Body of pancreas (tissue), 4 donors: ENCODE measurements around the gene MAPK6.

Experiments
- POLR2A ChIP-seq, 3 donors: fragments of 450-650 bp; IDR thresholded peaks; one replicate each; pipeline ENCODE4 v1.6.1; 2016; ENCODE audit warnings: antibody characterized with exemption in 3 of 3, mild to moderate bottlenecking in 2 of 3
- TF ChIP-seq, protein P1 (sequence below), 7 experiments: fragments of 450-650 bp in 4 of 7; fragments of 200-600 bp in 3 of 7; sonication (generic) in 3 of 7; IDR thresholded peaks; one replicate each; pipeline ENCODE4 v1.5.1; 2016 to 2019; ENCODE audit warnings: antibody characterized with exemption in 7 of 7

DNA sequence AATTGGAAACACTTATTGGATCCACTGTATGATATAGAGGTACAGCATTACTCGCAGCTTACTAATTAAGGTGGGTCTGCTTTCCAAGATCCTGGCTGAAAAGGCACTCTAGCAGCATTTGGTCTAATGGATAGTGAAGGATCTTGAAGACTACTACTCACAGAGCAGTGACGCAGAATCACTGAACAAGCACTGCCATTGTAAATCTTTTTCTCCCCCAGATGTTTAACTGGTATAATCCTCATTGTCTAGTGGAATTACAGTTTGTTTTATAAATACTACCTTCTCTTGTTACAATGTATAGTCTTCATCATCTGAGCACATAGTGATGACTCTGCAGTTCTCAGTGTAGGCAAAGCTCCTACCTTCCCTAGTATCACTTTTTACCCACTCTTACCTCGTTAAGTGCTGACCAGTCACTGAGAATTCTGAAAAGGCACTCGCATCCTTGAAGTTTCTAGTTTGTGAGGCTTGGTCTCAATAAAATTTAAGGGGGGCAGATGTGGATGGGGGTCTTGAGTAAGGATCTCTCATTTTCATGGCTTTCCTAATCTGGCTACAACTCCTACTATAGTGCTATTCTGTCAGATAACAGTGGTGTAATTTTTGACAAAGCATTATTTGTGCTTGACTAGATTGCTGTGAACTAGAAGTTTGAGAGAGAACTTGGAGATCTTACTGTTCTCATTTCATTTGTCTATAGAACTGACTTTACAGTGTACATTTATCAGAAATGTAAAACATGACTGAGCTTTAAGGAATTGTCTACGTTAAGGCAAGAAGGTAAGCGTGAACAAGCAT is 23.2 kb downstream of the MAPK6 start:
- TF ChIP-seq POLR2A (IDR thresholded peaks at IDR 0.05), result no peak
- TF ChIP-seq, protein P1, sequence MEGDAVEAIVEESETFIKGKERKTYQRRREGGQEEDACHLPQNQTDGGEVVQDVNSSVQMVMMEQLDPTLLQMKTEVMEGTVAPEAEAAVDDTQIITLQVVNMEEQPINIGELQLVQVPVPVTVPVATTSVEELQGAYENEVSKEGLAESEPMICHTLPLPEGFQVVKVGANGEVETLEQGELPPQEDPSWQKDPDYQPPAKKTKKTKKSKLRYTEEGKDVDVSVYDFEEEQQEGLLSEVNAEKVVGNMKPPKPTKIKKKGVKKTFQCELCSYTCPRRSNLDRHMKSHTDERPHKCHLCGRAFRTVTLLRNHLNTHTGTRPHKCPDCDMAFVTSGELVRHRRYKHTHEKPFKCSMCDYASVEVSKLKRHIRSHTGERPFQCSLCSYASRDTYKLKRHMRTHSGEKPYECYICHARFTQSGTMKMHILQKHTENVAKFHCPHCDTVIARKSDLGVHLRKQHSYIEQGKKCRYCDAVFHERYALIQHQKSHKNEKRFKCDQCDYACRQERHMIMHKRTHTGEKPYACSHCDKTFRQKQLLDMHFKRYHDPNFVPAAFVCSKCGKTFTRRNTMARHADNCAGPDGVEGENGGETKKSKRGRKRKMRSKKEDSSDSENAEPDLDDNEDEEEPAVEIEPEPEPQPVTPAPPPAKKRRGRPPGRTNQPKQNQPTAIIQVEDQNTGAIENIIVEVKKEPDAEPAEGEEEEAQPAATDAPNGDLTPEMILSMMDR (IDR thresholded peaks at IDR 0.05), result no peak
